PFSK-1 (cell line): Measurements from ENCODE around the gene MKRN2.

Experiments used
- FOXP2 ChIP-seq: optimal IDR thresholded peaks from 2 replicates; pipeline ENCODE3; 2011; ENCODE audit warnings: borderline replicate concordance, control low read depth, inconsistent platforms; ENCODE audit not compliant: insufficient read depth; ENCODE audit errors: extremely low read length, extremely low read depth
- POLR2AphosphoS5 ChIP-seq: IDR thresholded peaks from 2 replicates; pipeline ENCODE4 v1.6.1; 2012; ENCODE audit warnings: low read depth, mild to moderate bottlenecking, control low read depth, low read length, moderate library complexity
- REST ChIP-seq, 2 experiments: IDR thresholded peaks; 2 replicates each; pipeline versions ENCODE4 v1.6.1 to v1.8.0; 2011 to 2012; ENCODE audit warnings: low read depth in 2 of 2, low read length in 2 of 2, control low read depth in 1 of 2, inconsistent platforms in 1 of 2, mild to moderate bottlenecking in 1 of 2, moderate library complexity in 1 of 2; ENCODE audit not compliant: insufficient read depth in 1 of 2
- SIN3A ChIP-seq: IDR thresholded peaks from 2 replicates; pipeline ENCODE4 v1.6.1; 2012; ENCODE audit warnings: mild to moderate bottlenecking, low read length, moderate library complexity, borderline replicate concordance; ENCODE audit not compliant: insufficient read depth
- TAF1 ChIP-seq: IDR thresholded peaks from 2 replicates; pipeline ENCODE4 v1.6.1; 2012; ENCODE audit warnings: low read length, control low read depth, borderline replicate concordance; ENCODE audit not compliant: insufficient read depth

DNA sequence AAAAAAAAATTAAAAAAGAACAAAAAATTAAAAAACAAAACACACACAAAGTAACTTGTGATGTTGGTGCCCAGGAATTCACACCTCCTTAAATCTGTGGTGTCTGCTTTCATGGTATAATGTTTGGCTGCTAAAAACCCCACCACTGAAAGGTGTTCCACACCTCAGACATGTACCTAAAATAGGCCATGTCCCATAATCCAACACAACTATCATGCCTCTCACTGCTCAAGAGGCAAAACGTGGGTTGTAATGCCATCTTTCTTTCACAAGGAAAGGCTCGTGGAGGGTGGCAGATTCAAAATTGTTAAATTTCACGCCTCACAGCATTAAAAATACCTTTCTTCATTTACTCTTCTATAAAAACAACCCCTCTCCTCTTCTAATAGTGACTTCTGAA lies 29.5 kb downstream of the MKRN2 start:
- no peak for TF ChIP-seq TAF1
- no peak for TF ChIP-seq POLR2AphosphoS5
- TF ChIP-seq REST (IDR thresholded peaks at IDR 0.05; ENCODE audit: insufficient read depth in 1 of 2, low read depth in 2 of 2, low read length in 2 of 2): no peak
- no peak for TF ChIP-seq SIN3A
- no peak for TF ChIP-seq FOXP2
